Measurements from ENCODE around the gene ATL2. TPM values are rescaled to one million over a fixed set of nuclear protein-coding genes. Genes with fewer than 3 reads are reported as not detected.

Gene ATL2
- total and polyA plus RNA-seq, 9 donors = 28.1 to 44.1 (median 31.7) TPM

- WGBS (ENCODE audit: insufficient coverage) = 83% methylated on average over 3 of the region's 3 CpGs
- Histone ChIP-seq H3K4me3 (ENCODE audit: low read length) (no peak overlapping the region), H3K4me1 (ENCODE audit: control insufficient read depth, insufficient read depth, low read length) (no peaks in the 10 kb centered on the region), H3K36me3 (ENCODE audit: control insufficient read depth, insufficient read depth, low read length) (peaks cover 34% of the 10 kb centered on the region), H3K27ac (ENCODE audit: low read length) (no peak overlapping the region), H3K9me3 (replicated peaks; ENCODE audit: control insufficient read depth, low read depth, low read length) (no peaks in the 10 kb centered on the region), H3K27me3 (ENCODE audit: control insufficient read depth, insufficient read depth, low read length) (no peaks in the 10 kb centered on the region)
- DNase-seq = no peak
These were observed 74.9 kb downstream of the ATL2 start for GRCh38 chr2:38301969-38302702.

GRCh38 chr2:38301340-38301968, 75.6 kb downstream of the ATL2 start:
- Histone ChIP-seq H3K4me1 (ENCODE audit: control insufficient read depth, insufficient read depth, low read length) (no peaks in the 10 kb centered on the region), H3K27me3 (ENCODE audit: control insufficient read depth, insufficient read depth, low read length) (no peaks in the 10 kb centered on the region), H3K27ac (ENCODE audit: low read length) (no peak overlapping the region), H3K4me3 (ENCODE audit: low read length) (no peak overlapping the region), H3K36me3 (ENCODE audit: control insufficient read depth, insufficient read depth, low read length) (peaks cover 32% of the 10 kb centered on the region), H3K9me3 (replicated peaks; ENCODE audit: control insufficient read depth, low read depth, low read length) (no peaks in the 10 kb centered on the region)
- WGBS (ENCODE audit: insufficient coverage) = 73% methylated on average over 2 of the region's 3 CpGs
- DNase-seq = no peak

- no CpG with 5 or more reads among the region's 2 CpGs for WGBS (ENCODE audit: insufficient coverage)
- no peaks in the 10 kb centered on the region for H3K9me3 ChIP-seq (replicated peaks; ENCODE audit: control insufficient read depth, low read depth, low read length)
- H3K4me1 ChIP-seq (ENCODE audit: control insufficient read depth, insufficient read depth, low read length) = no peaks in the 10 kb centered on the region
- H3K27me3 ChIP-seq (ENCODE audit: control insufficient read depth, insufficient read depth, low read length) = no peaks in the 10 kb centered on the region
- DNase-seq = no peak
- H3K27ac ChIP-seq (ENCODE audit: low read length) = no peak overlapping the region
- H3K4me3 ChIP-seq (ENCODE audit: low read length) = no peak overlapping the region
- H3K36me3 ChIP-seq (ENCODE audit: control insufficient read depth, insufficient read depth, low read length) = peaks cover 35% of the 10 kb centered on the region
These were observed 78.5 kb downstream of the ATL2 start for GRCh38 chr2:38298539-38298938.

- no peaks in the 10 kb centered on the region for H3K4me1 ChIP-seq (ENCODE audit: control insufficient read depth, insufficient read depth, low read length)
- H3K27ac ChIP-seq (ENCODE audit: low read length) = no peak overlapping the region
- no peak overlapping the region for H3K4me3 ChIP-seq (ENCODE audit: low read length)
- WGBS (ENCODE audit: insufficient coverage) = 93% methylated on average over 5 of the region's 7 CpGs
- H3K9me3 ChIP-seq (replicated peaks; ENCODE audit: control insufficient read depth, low read depth, low read length) = no peaks in the 10 kb centered on the region
- no peaks in the 10 kb centered on the region for H3K27me3 ChIP-seq (ENCODE audit: control insufficient read depth, insufficient read depth, low read length)
- DNase-seq = no peak
- peaks cover 21% of the 10 kb centered on the region for H3K36me3 ChIP-seq (ENCODE audit: control insufficient read depth, insufficient read depth, low read length)
These were observed 80.8 kb downstream of the ATL2 start for GRCh38 chr2:38296197-38296780.

- H3K27me3 ChIP-seq (ENCODE audit: control insufficient read depth, insufficient read depth, low read length) = no peaks in the 10 kb centered on the region
- DNase-seq = no peak
- H3K4me1 ChIP-seq (ENCODE audit: control insufficient read depth, insufficient read depth, low read length) = no peaks in the 10 kb centered on the region
- H3K4me3 ChIP-seq (ENCODE audit: low read length) = no peak overlapping the region
- H3K27ac ChIP-seq (ENCODE audit: low read length) = no peak overlapping the region
- H3K9me3 ChIP-seq (replicated peaks; ENCODE audit: control insufficient read depth, low read depth, low read length) = no peaks in the 10 kb centered on the region
- H3K36me3 ChIP-seq (ENCODE audit: control insufficient read depth, insufficient read depth, low read length) = peaks cover 19% of the 10 kb centered on the region
These were observed 82.5 kb downstream of the ATL2 start for GRCh38 chr2:38294597-38294996.

- Histone ChIP-seq H3K4me3 (ENCODE audit: low read length) (no peak overlapping the region), H3K27ac (ENCODE audit: low read length) (no peak overlapping the region), H3K4me1 (ENCODE audit: control insufficient read depth, insufficient read depth, low read length) (no peaks in the 10 kb centered on the region), H3K36me3 (ENCODE audit: control insufficient read depth, insufficient read depth, low read length) (peaks cover 18% of the 10 kb centered on the region), H3K27me3 (ENCODE audit: control insufficient read depth, insufficient read depth, low read length) (no peaks in the 10 kb centered on the region), H3K9me3 (replicated peaks; ENCODE audit: control insufficient read depth, low read depth, low read length) (no peaks in the 10 kb centered on the region)
- no CpG with 5 or more reads among the region's 7 CpGs for WGBS (ENCODE audit: insufficient coverage)
- DNase-seq = peak; percentile 22
These were observed 83.8 kb downstream of the ATL2 start for GRCh38 chr2:38293152-38293865.

- no peaks in the 10 kb centered on the region for H3K36me3 ChIP-seq (ENCODE audit: control insufficient read depth, insufficient read depth, low read length)
- H3K27ac ChIP-seq (ENCODE audit: low read length) = no peak overlapping the region
- 67% methylated on average over 1 of the region's 4 CpGs for WGBS (ENCODE audit: insufficient coverage)
- no peaks in the 10 kb centered on the region for H3K27me3 ChIP-seq (ENCODE audit: control insufficient read depth, insufficient read depth, low read length)
- no peak overlapping the region for H3K4me3 ChIP-seq (ENCODE audit: low read length)
- no peak for DNase-seq
- H3K4me1 ChIP-seq (ENCODE audit: control insufficient read depth, insufficient read depth, low read length) = no peaks in the 10 kb centered on the region
- no peaks in the 10 kb centered on the region for H3K9me3 ChIP-seq (replicated peaks; ENCODE audit: control insufficient read depth, low read depth, low read length)
These were observed 86.7 kb downstream of the ATL2 start for GRCh38 chr2:38290332-38290731.

GRCh38 chr2:38284971-38285370, 92.1 kb downstream of the ATL2 start:
- no peaks in the 10 kb centered on the region for H3K4me1 ChIP-seq (ENCODE audit: control insufficient read depth, insufficient read depth, low read length)
- no peak for DNase-seq
- 20% methylated on average over 1 of the region's 3 CpGs for WGBS (ENCODE audit: insufficient coverage)
- no peaks in the 10 kb centered on the region for H3K36me3 ChIP-seq (ENCODE audit: control insufficient read depth, insufficient read depth, low read length)
- no peak overlapping the region for H3K27ac ChIP-seq (ENCODE audit: low read length)
- no peaks in the 10 kb centered on the region for H3K27me3 ChIP-seq (ENCODE audit: control insufficient read depth, insufficient read depth, low read length)
- H3K4me3 ChIP-seq (ENCODE audit: low read length) = no peak overlapping the region
- H3K9me3 ChIP-seq (replicated peaks; ENCODE audit: control insufficient read depth, low read depth, low read length) = no peaks in the 10 kb centered on the region

- no peaks in the 10 kb centered on the region for H3K9me3 ChIP-seq (replicated peaks; ENCODE audit: control insufficient read depth, low read depth, low read length)
- no peaks in the 10 kb centered on the region for H3K36me3 ChIP-seq (ENCODE audit: control insufficient read depth, insufficient read depth, low read length)
- no peak for DNase-seq
- H3K27ac ChIP-seq (ENCODE audit: low read length) = no peak overlapping the region
- H3K4me1 ChIP-seq (ENCODE audit: control insufficient read depth, insufficient read depth, low read length) = no peaks in the 10 kb centered on the region
- WGBS (ENCODE audit: insufficient coverage) = 90% methylated on average over 4 of the region's 6 CpGs
- H3K4me3 ChIP-seq (ENCODE audit: low read length) = no peak overlapping the region
- no peaks in the 10 kb centered on the region for H3K27me3 ChIP-seq (ENCODE audit: control insufficient read depth, insufficient read depth, low read length)
These were observed 95.9 kb downstream of the ATL2 start for GRCh38 chr2:38281095-38281742.

GRCh38 chr2:38279201-38279600, 97.9 kb downstream of the ATL2 start:
- Histone ChIP-seq H3K27me3 (ENCODE audit: control insufficient read depth, insufficient read depth, low read length) (no peaks in the 10 kb centered on the region), H3K36me3 (ENCODE audit: control insufficient read depth, insufficient read depth, low read length) (no peaks in the 10 kb centered on the region), H3K4me1 (ENCODE audit: control insufficient read depth, insufficient read depth, low read length) (no peaks in the 10 kb centered on the region), H3K27ac (ENCODE audit: low read length) (no peak overlapping the region), H3K9me3 (replicated peaks; ENCODE audit: control insufficient read depth, low read depth, low read length) (no peaks in the 10 kb centered on the region), H3K4me3 (ENCODE audit: low read length) (no peak overlapping the region)
- WGBS (ENCODE audit: insufficient coverage) = 77% methylated on average over 3 of the region's 4 CpGs
- DNase-seq = no peak

Data from muscle of leg (tissue), 11 donors.